ENCODE results near the gene BARHL2.

BARHL2 gene

DNA sequence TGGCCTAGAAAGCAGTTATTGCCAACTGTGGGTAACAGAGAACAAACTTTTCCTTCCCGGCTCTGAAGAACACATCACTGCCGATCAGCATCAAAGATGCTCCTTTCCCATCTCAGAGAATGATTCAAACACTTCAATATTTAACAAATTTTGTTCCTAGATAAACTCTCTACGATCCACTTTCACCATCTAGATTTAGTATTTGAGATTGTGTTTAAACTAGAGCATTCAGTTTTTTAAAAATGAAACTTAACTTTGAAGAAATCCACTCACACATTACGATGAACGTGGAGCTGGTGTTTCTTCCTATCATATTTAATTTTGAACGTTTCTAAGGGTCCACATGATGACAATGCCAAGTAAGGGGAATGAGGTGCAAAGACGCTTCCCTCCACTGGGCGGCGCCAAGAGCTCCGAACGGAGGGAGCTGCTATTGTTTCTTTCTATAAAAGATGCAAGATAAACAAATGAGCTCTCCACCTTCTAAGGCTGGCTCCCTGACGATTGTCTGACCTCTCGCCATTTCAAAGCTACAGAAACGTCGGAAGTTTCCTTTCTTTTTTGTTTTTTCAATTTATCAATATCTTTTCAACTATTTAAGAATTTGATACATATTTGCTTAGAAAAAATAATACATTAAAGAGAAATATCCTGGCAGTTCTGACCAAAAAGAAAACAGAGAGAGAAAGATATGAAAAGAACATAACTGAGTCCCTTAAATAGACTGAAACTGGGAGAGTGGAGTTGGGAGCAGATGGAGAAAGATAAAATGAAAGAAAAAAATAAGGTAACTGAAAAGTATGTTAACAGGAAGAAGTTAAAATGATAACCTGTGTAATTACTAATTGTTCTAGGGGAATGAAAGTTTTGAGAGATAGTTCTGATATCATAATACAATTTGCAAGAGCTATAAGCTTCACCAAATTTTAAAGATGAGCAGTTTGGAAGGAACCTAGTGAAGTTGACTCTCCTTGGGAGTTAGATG lies 4.4 kb upstream of the BARHL2 start (continued):
- TF ChIP-seq ELK4 (IDR thresholded peaks at IDR 0.05; ENCODE audit: borderline replicate concordance, low read depth, low read length): no peak
- TF ChIP-seq ZNF707 (tag by site-specific recombination; IDR thresholded peaks at IDR 0.05): no peak
- no peak for TF ChIP-seq ZNF548 (tag by site-specific recombination; IDR thresholded peaks at IDR 0.05)
- TF ChIP-seq ZNF148 (tag by site-specific recombination; IDR thresholded peaks at IDR 0.05; ENCODE audit: borderline replicate concordance): no peak
- TF ChIP-seq ZNF292 (tag by site-specific recombination; IDR thresholded peaks at IDR 0.05; ENCODE audit: borderline replicate concordance, low read depth): no peak
- TF ChIP-seq ZNF776 (tag by site-specific recombination; IDR thresholded peaks at IDR 0.05; ENCODE audit: borderline replicate concordance): no peak
- TF ChIP-seq ZNF18 (tag by site-specific recombination; IDR thresholded peaks at IDR 0.05): no peak
- TF ChIP-seq ZNF785 (tag by site-specific recombination; IDR thresholded peaks at IDR 0.05): no peak
- no peak for TF ChIP-seq MYNN (tag by site-specific recombination; IDR thresholded peaks at IDR 0.05; ENCODE audit: borderline replicate concordance)
- no peak for TF ChIP-seq ZNF174 (tag by site-specific recombination; IDR thresholded peaks at IDR 0.05)
- TF ChIP-seq ZNF558 (tag by site-specific recombination; IDR thresholded peaks at IDR 0.05): no peak; the same call in 1 of the 2 replicates
- TF ChIP-seq ZNF132 (tag by site-specific recombination; IDR thresholded peaks at IDR 0.05; ENCODE audit: borderline replicate concordance): no peak
- TF ChIP-seq ZBTB26 (tag by site-specific recombination; optimal IDR thresholded peaks at IDR 0.05): no peak
- peak; percentile 32; the same call in 1 of the 2 replicates for TF ChIP-seq ZXDB (tag by site-specific recombination; IDR thresholded peaks at IDR 0.05)
- no peak for TF ChIP-seq GLIS1 (tag by site-specific recombination; IDR thresholded peaks at IDR 0.05)
- 0 out of 2 replicates have a peak, but pooled peaks have one; percentile 43 for TF ChIP-seq ZEB2 (tag by site-specific recombination; IDR thresholded peaks at IDR 0.05)
- no peak for TF ChIP-seq ZNF76 (tag by site-specific recombination; IDR thresholded peaks at IDR 0.05; ENCODE audit: borderline replicate concordance, low read depth)
- TF ChIP-seq ZNF837 (tag by site-specific recombination; IDR thresholded peaks at IDR 0.05): no peak
- TF ChIP-seq ZNF791 (tag by site-specific recombination; IDR thresholded peaks at IDR 0.05): no peak
- TF ChIP-seq, protein P1, sequence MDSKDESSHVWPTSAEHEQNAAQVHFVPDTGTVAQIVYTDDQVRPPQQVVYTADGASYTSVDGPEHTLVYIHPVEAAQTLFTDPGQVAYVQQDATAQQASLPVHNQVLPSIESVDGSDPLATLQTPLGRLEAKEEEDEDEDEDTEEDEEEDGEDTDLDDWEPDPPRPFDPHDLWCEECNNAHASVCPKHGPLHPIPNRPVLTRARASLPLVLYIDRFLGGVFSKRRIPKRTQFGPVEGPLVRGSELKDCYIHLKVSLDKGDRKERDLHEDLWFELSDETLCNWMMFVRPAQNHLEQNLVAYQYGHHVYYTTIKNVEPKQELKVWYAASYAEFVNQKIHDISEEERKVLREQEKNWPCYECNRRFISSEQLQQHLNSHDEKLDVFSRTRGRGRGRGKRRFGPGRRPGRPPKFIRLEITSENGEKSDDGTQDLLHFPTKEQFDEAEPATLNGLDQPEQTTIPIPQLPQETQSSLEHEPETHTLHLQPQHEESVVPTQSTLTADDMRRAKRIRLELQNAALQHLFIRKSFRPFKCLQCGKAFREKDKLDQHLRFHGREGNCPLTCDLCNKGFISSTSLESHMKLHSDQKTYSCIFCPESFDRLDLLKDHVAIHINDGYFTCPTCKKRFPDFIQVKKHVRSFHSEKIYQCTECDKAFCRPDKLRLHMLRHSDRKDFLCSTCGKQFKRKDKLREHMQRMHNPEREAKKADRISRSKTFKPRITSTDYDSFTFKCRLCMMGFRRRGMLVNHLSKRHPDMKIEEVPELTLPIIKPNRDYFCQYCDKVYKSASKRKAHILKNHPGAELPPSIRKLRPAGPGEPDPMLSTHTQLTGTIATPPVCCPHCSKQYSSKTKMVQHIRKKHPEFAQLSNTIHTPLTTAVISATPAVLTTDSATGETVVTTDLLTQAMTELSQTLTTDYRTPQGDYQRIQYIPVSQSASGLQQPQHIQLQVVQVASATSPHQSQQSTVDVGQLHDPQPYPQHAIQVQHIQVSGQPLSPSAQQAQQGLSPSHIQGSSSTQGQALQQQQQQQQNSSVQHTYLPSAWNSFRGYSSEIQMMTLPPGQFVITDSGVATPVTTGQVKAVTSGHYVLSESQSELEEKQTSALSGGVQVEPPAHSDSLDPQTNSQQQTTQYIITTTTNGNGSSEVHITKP (tag by site-specific recombination; IDR thresholded peaks at IDR 0.05): no peak
- TF ChIP-seq, protein P2, sequence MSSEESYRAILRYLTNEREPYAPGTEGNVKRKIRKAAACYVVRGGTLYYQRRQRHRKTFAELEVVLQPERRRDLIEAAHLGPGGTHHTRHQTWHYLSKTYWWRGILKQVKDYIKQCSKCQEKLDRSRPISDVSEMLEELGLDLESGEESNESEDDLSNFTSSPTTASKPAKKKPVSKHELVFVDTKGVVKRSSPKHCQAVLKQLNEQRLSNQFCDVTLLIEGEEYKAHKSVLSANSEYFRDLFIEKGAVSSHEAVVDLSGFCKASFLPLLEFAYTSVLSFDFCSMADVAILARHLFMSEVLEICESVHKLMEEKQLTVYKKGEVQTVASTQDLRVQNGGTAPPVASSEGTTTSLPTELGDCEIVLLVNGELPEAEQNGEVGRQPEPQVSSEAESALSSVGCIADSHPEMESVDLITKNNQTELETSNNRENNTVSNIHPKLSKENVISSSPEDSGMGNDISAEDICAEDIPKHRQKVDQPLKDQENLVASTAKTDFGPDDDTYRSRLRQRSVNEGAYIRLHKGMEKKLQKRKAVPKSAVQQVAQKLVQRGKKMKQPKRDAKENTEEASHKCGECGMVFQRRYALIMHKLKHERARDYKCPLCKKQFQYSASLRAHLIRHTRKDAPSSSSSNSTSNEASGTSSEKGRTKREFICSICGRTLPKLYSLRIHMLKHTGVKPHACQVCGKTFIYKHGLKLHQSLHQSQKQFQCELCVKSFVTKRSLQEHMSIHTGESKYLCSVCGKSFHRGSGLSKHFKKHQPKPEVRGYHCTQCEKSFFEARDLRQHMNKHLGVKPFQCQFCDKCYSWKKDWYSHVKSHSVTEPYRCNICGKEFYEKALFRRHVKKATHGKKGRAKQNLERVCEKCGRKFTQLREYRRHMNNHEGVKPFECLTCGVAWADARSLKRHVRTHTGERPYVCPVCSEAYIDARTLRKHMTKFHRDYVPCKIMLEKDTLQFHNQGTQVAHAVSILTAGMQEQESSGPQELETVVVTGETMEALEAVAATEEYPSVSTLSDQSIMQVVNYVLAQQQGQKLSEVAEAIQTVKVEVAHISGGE (tag by site-specific recombination; conservative IDR thresholded peaks at IDR 0.05; ENCODE audit: low read depth): no peak
- no peak for TF ChIP-seq BCL11B (tag by site-specific recombination; IDR thresholded peaks at IDR 0.05; ENCODE audit: low read depth)
- no peak for TF ChIP-seq ZNF121 (tag by site-specific recombination; IDR thresholded peaks at IDR 0.05)
- no peak for TF ChIP-seq ZNF426 (tag by site-specific recombination; IDR thresholded peaks at IDR 0.05)

All from HEK293 (cell line).